HG02678 (cell line): ENCODE results near the gene FAM228B.
A peak's percentile ranks its signal among the peaks of the same experiment; 100 is the strongest.
"Not testable (repeated sequence)": the region's sequence is repeated elsewhere in the genome, so short reads cannot be mapped to it uniquely, and the experiment has no call there.

ENCODE experiments used
- ATAC-seq: cut with Tn5 transposase; IDR thresholded peaks from one replicate; pipeline ENCODE4 v1.9.1; 2021; ENCODE audit warnings: mild to moderate bottlenecking, moderate library complexity; ENCODE audit not compliant: unreplicated experiment

The FAM228B gene

GRCh38 chr2:24123195-24123921 is at the start of gene FAM228B, which contains the start of gene PFN4:
Gene FAM228B (plus strand): TSS chr2:24123469. CDS start chr2:24124362, 893 bp downstream.
Gene PFN4 (minus strand): TSS chr2:24123334. CDS start chr2:24122535, 799 bp downstream.
- ATAC-seq: peak; percentile 90

- no peak for ATAC-seq
Measured at GRCh38 chr2:24073816-24074215, 49.5 kb upstream of the FAM228B start.

- no peak for ATAC-seq
Measured at GRCh38 chr2:24075259-24075658, 48.0 kb upstream of the FAM228B start.

- peak; percentile 95 for ATAC-seq
Measured at GRCh38 chr2:24075915-24076848, 47.1 kb upstream of the FAM228B start, which contains the start of gene SF3B6. Gene SF3B6 (minus strand): TSS chr2:24076326. CDS start chr2:24076229, 97 bp downstream.

GRCh38 chr2:24076849-24077534 is 46.3 kb upstream of the FAM228B start:
- no peak for ATAC-seq

- ATAC-seq: no peak
Measured at GRCh38 chr2:24077535-24077877, 45.8 kb upstream of the FAM228B start.

- ATAC-seq: no peak
Measured at GRCh38 chr2:24077879-24078278, 45.4 kb upstream of the FAM228B start.

GRCh38 chr2:24080701-24081100 is 42.6 kb upstream of the FAM228B start:
- no peak for ATAC-seq

- ATAC-seq: no peak
Measured at GRCh38 chr2:24082787-24083566, 40.3 kb upstream of the FAM228B start.

GRCh38 chr2:24083567-24084385 is 39.5 kb upstream of the FAM228B start:
- peak; percentile 75 for ATAC-seq

GRCh38 chr2:24084386-24085199 is 38.7 kb upstream of the FAM228B start, which contains the start of gene TP53I3:
Gene TP53I3 (minus strand): TSS chr2:24084834. CDS start chr2:24084326, 508 bp downstream.
- peak; percentile 83 for ATAC-seq

- no peak for ATAC-seq
Measured at GRCh38 chr2:24085200-24085489, 38.1 kb upstream of the FAM228B start.

- no peak for ATAC-seq
Measured at GRCh38 chr2:24086241-24086640, 37.0 kb upstream of the FAM228B start.

- ATAC-seq: no peak
Measured at GRCh38 chr2:24087032-24087431, 36.2 kb upstream of the FAM228B start.

- ATAC-seq: no peak
Measured at GRCh38 chr2:24088821-24089359, 34.4 kb upstream of the FAM228B start.

GRCh38 chr2:24093270-24093669 is 30.0 kb upstream of the FAM228B start:
- ATAC-seq: not testable (repeated sequence)

GRCh38 chr2:24095171-24095677 is 28.0 kb upstream of the FAM228B start:
- ATAC-seq: not testable (repeated sequence)

- ATAC-seq: not testable (repeated sequence)
Measured at GRCh38 chr2:24100732-24101131, 22.5 kb upstream of the FAM228B start.
